Anterior cingulate cortex (tissue), 58 donors: ENCODE data around the gene SATB2.
A peak's percentile ranks its signal among the peaks of the same experiment; 100 is the strongest.

Source experiments
- DNase-seq, 58 donors: peaks; one replicate each; lab custom pipeline; 2025; lab: John Stamatoyannopoulos, UW

Gene SATB2

DNA sequence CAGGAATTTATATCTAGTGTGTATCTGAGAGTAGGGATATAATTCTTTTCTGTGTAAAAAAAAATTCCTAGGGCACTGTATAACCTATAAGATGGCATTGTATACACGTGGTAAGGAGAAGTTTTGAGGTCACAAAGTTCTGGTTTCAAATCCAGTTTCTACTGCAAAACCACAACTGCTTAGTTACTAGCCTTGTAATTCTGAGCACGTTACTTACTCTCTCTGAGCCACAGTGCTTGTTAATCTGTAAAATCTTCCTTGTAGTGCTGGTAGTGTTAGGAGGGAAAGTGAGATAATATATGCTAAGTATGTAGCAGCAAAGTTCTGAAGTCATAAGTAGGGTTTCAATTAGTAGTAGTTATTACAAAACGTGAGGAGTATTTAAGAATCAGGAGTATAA, 175.4 kb downstream of the SATB2 start:
- DNase-seq: no peak

DNA sequence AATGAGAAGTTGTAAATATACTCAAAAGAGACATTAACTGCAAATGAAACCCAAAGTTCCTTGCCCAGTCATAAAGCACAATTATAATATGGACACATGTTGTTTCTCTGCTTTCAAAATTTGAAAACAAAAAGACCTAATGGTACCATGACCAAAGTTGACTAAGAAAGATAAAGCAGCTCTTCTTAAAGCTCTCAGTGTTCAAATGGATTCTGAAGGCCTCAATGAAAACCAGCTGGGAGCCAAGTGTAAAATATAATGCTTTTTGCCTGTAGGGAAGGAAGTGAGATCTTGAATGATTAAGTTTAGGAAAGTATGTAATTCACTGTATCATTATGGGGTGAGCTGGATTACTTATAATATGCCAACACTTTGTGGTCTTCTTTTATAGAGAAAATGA, 178.6 kb downstream of the SATB2 start:
- DNase-seq: no peak

DNA sequence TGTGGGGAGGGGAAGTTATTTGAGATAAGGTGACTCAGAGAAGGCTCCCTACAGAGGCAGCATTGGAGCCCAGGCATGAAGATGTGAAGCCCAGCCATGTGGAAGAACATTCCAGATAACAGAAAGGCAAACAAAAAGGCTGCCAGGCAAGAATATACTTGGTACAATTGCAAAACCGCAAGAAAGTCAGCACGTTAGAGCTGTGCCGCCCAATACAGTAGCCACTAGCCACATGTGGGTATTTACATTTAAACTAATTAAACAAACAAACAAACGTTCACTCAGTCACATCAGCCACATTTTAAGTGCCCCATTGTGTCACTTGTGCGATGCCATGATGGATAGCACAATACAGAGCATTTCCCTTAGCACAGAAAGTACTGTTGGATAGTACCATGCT, 179.6 kb downstream of the SATB2 start:
- no peak for DNase-seq

DNA sequence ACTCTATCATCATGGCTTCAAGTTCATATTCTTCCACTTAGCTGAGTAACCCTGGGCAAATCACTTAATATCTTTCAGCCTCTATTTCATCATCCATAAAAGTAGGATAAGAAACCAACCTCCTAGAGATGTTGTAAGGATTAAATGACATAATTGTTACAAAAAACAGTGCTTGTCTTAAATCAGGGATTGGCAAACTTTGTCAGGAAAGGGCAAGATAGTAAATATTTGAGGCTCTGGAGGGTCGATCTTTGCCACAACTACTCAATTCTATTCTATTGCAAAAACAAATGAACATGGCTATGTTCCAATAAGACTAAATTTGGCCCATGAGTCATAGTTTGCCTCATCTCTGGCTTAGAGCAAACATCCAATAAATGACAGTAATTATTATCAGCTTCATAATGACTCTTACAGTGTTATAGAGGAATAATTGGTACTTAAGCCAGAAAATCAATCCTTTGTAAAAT, 184.7 kb downstream of the SATB2 start:
- no peak for DNase-seq

DNA sequence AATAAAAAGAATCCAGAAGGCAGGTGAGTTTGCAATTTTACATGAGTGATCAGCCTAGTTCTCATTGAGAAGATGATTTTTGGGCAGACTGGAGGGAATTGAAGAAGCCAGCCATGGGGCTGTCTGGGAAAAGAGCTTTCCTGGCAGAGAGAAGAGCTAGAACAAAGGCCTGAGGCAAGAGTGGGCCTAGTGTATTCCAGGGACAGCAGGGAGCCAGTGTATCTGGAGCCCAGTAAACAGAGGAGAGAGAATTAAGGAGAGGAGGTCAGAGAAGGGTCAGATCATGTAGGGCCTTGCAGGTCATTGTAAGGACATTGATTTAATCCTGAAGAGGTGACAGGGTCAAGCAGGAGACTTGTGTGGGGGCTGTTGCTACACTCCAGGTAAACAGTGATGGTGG, 195.8 kb downstream of the SATB2 start:
- no peak for DNase-seq

DNA sequence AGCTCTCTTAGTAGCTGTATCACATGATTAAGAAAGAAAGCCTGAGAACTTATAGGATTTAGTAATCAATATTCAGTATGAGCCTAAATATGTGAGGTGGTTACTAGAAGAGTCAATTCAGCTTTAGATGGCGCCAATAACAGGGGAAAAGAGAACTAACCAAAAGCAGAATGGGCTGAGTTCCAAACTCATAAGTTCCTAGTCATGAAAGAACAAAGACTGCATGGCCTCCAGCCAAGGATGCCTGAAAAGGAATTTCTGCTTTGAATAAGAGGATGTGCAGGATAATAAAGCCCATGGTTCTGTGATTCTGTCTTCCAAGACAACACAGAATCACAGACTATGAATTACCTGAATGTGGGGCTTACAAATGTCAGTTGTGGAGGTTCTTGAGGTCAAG, 196.5 kb downstream of the SATB2 start:
- DNase-seq: peak in 14 of 58 donors; percentile 0 to 71 (median 10)

DNA sequence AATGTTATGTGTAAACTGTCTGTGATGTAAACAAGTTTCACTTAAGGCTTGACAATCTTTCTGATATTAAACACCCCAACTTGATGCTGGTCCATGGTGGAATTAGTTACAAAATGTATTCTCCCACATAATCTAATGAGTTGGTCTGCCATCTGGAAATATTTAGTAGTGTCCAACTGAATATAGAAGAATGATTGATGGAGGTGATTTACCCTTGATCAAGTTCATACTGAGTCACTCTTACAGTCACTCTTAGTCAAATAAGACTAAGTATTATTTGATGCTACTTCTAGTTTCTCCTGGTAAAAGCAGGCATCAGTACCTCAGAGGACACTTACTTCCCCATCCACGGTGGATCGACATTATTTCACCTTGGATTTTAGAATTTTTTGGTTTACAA, 198.1 kb downstream of the SATB2 start:
- no peak for DNase-seq

DNA sequence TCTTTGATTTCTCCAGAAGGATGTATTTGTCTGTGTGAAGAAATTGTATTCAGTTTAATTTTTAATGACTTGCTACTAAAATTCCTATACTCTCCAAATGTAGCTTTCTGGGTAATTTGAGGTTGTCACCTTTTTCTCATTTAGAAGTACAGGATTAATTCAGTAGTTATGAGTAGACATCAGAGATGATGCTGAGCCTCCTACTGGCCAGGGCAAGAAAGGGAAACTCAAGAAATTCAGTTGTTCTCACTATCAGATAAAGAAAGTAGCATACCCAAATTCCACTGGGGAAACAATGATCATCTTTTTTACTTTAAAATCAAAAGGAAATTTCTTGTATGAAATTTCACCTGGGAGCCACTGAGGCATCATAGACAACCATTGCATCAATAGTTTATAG, 199.4 kb downstream of the SATB2 start:
- DNase-seq: no peak

DNA sequence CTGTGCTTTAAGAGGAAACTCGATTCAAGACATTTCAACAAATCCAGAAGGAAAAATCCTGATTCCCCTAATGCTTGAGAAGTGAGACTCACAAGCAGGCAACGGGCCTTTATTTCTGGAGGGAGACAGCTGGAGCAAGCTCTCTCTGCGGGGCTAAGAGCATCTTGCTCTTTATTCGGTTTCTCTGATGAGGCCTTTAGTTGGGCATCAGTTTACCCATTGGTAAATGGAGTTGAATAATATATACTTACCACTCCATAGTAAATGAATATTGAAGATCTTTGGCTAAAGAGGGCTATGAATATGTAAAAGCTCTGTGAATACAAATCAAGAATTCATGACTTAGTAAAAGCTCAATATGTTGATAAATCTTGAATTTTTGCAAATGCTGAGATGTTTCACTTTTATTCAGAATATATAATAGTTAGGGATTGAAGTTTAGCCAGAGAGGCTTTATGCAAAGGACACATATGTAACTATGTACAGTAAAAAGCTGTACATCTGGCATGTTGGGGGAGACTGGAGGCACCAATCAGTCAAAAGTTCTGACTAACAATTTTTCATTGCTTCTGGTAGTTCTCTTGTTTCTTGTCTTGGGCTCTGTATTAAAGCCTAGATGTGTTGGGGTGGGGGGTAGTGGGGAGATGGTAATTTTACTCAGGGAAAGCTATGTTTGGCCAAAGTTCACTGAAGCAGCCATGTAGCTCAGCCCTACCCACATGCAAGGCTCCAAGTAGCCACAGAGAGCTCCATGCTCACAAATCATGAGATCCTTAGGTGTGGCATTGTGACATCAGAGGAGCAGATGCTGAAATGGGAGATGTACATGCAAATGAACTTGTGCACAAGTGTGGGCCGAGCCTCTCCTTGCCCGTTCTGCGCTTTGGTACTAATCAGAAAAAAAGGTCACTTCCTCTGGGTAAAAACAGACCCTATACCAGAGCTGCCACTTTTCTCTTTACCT, 200.2 kb downstream of the SATB2 start:
- DNase-seq: no peak

DNA sequence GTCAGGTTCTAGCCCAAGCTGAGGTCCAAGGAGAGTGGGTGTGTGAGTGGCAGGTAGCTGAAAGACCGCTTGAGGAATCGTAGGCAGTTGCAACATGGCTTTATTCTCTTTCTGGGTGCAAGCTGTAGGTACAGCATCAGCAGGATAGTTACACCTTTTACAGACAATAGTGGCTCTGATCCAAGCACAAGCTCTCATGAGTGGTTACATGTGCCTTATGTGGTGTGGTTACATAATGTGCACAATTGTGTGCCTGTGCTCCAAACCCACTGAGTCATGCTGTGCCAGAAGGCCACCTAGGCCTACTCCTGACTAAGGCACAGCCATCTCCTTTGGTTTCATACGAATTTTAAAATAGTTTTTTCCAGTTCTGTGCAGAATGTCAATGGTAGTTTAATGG, 227.6 kb downstream of the SATB2 start:
- DNase-seq: no peak

DNA sequence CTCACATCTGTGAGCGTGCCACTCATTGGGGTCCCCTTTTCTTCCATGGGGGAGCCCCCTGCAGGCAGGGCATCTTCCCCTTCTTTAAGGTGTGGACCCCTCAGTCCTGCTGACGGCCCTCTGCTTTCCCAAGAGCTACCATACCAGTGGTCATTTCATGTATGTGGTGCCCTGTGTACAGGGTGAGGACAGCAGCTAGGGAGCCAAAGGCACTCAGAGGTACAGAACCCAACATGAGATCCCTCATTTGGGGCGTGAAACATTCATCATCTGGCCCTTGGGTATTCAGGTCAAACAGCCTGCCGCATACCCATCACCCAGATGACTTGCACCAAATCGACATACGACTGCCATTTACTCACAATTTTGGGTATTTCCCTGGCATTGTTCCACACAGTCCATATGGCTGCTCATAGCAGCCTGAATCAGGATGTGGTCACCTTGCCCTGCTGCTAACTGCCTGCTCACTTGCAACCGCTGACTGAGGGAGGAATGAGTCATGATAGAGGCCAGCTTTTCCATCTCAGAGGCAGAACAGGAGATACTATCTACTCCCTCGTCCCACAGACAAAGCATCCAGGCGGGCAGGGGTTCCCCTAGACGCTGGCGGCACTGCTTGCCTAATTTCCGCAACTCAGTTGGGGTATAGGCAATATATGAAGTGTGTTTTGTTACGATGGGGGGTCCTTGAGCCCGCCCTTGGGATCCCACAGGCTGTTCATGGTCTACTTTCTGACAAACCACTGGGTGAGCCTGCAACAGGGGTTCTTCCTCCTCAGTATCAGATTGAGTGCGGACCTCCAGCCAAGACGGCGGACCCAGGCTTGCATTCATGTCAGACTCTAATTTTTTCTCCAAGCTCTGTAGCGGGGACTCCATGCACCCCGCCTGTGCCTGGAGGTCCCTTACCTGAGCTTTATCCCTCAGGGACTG, 228.6 kb downstream of the SATB2 start:
- no peak for DNase-seq

DNA sequence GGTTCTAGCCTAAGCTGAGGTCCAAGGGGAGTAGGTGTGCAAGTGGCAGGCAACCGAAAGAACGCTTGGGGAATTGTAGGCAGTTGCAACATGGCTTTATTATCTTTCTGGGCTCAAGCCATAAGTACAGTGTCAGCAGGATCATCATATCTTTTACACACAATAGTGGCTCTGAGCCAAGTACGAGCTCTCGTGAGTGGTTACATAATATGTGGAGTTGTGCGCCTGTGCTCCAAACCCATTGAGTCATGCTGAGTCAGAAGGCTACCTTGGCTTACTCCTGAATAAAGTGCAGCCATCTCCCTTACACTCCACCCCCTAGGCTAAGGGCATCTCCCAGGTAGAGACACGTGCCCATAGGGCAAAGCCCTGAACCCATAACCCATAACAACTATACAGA, 233.9 kb downstream of the SATB2 start:
- DNase-seq: no peak

DNA sequence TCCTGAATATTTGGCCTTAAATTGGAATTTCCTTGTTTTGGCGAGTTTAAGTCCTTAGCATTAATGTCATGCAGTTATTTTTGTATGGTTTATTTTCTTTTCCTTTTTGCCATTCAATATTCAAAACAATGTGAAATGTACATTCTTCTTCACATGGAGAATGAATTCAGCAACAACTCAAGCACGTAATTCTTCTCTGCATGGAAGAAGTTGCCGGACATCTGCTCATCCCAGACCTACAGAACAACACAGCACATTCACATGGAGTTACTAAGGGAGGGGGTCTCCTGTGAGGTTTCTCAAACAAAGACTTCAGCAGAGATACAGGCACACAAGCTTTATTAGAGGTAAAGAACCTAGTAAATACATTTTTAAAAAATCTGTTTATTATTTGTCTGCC, 236.8 kb downstream of the SATB2 start:
- DNase-seq: no peak

DNA sequence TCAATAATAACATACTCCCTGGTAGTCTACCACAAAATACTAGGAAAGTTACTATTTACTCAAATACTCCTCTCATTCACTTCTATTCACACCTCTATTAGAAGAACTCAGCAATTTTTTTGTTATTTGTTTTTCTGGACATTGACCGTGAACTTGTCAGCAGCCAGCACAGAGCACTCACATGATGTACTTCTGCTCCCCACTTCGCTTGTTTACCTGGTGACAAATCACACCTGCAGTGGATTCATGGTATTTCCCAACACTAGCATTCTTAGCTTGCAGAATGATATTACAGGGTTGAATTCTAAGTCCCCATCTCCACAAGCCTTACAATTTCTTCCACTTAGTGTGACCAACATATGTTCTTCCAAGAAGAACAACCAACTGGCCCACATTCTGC, 238.2 kb downstream of the SATB2 start:
- no peak for DNase-seq
